ENCODE results near the gene TPRN.

Gene TPRN

GRCh38 chr9:137167747-137168572, 32.6 kb downstream of the TPRN start:
- H3K9ac ChIP-seq: no peak overlapping the region
- H3K27me3 ChIP-seq (ENCODE audit: control insufficient read depth, insufficient read depth, low read length): peaks cover 16% of the 10 kb centered on the region
- H3K4me1 ChIP-seq: no peaks in the 10 kb centered on the region
- no peak overlapping the region for H3K4me2 ChIP-seq (ENCODE audit: low read length)
- no peak overlapping the region for H2AFZ ChIP-seq
- TF ChIP-seq, protein P1, sequence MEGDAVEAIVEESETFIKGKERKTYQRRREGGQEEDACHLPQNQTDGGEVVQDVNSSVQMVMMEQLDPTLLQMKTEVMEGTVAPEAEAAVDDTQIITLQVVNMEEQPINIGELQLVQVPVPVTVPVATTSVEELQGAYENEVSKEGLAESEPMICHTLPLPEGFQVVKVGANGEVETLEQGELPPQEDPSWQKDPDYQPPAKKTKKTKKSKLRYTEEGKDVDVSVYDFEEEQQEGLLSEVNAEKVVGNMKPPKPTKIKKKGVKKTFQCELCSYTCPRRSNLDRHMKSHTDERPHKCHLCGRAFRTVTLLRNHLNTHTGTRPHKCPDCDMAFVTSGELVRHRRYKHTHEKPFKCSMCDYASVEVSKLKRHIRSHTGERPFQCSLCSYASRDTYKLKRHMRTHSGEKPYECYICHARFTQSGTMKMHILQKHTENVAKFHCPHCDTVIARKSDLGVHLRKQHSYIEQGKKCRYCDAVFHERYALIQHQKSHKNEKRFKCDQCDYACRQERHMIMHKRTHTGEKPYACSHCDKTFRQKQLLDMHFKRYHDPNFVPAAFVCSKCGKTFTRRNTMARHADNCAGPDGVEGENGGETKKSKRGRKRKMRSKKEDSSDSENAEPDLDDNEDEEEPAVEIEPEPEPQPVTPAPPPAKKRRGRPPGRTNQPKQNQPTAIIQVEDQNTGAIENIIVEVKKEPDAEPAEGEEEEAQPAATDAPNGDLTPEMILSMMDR (IDR thresholded peaks at IDR 0.05): no peak
- no peak overlapping the region for H3K27ac ChIP-seq
- no peaks in the 10 kb centered on the region for H3K79me2 ChIP-seq
- no peak overlapping the region for H3K4me3 ChIP-seq (ENCODE audit: low read depth, low read length)
- no peaks in the 10 kb centered on the region for H3K9me3 ChIP-seq (ENCODE audit: control insufficient read depth, low read length)
- no peaks in the 10 kb centered on the region for H3K36me3 ChIP-seq (ENCODE audit: control insufficient read depth, insufficient read depth, low read length)

- Histone ChIP-seq H3K27me3 (ENCODE audit: control insufficient read depth, insufficient read depth, low read length) (peaks cover 16% of the 10 kb centered on the region), H3K36me3 (ENCODE audit: control insufficient read depth, insufficient read depth, low read length) (no peaks in the 10 kb centered on the region), H3K27ac (no peak overlapping the region), H3K4me3 (ENCODE audit: low read depth, low read length) (no peak overlapping the region), H3K9me3 (ENCODE audit: control insufficient read depth, low read length) (no peaks in the 10 kb centered on the region), H2AFZ (no peak overlapping the region), H3K4me1 (no peaks in the 10 kb centered on the region), H3K4me2 (ENCODE audit: low read length) (no peak overlapping the region), H3K79me2 (no peaks in the 10 kb centered on the region), H3K9ac (no peak overlapping the region)
- TF ChIP-seq, protein P1 (IDR thresholded peaks at IDR 0.05): no peak
These were observed 33.2 kb downstream of the TPRN start for GRCh38 chr9:137167277-137167746.

- TF ChIP-seq, protein P1 (IDR thresholded peaks at IDR 0.05): no peak
- Histone ChIP-seq H2AFZ (no peak overlapping the region), H3K4me2 (ENCODE audit: low read length) (no peak overlapping the region), H3K4me1 (no peaks in the 10 kb centered on the region), H3K4me3 (ENCODE audit: low read depth, low read length) (no peak overlapping the region), H3K79me2 (no peaks in the 10 kb centered on the region), H3K9me3 (ENCODE audit: control insufficient read depth, low read length) (no peaks in the 10 kb centered on the region), H3K27ac (no peak overlapping the region), H3K9ac (no peak overlapping the region), H3K27me3 (ENCODE audit: control insufficient read depth, insufficient read depth, low read length) (peaks cover 16% of the 10 kb centered on the region), H3K36me3 (ENCODE audit: control insufficient read depth, insufficient read depth, low read length) (no peaks in the 10 kb centered on the region)
These were observed 33.9 kb downstream of the TPRN start for GRCh38 chr9:137166380-137167229.

- H3K79me2 ChIP-seq: no peaks in the 10 kb centered on the region
- H3K4me3 ChIP-seq (ENCODE audit: low read depth, low read length): no peak overlapping the region
- H3K27ac ChIP-seq: no peak overlapping the region
- no peak overlapping the region for H3K4me2 ChIP-seq (ENCODE audit: low read length)
- no peaks in the 10 kb centered on the region for H3K36me3 ChIP-seq (ENCODE audit: control insufficient read depth, insufficient read depth, low read length)
- H3K9me3 ChIP-seq (ENCODE audit: control insufficient read depth, low read length): no peaks in the 10 kb centered on the region
- H3K9ac ChIP-seq: no peak overlapping the region
- no peaks in the 10 kb centered on the region for H3K4me1 ChIP-seq
- H3K27me3 ChIP-seq (ENCODE audit: control insufficient read depth, insufficient read depth, low read length): peaks cover 16% of the 10 kb centered on the region
- TF ChIP-seq, protein P1 (IDR thresholded peaks at IDR 0.05): no peak
- no peak overlapping the region for H2AFZ ChIP-seq
These were observed 35.2 kb downstream of the TPRN start for GRCh38 chr9:137165250-137165836.
